ENCODE measurements around the gene HDAC5.

Gene HDAC5

GRCh38 chr17:44086364-44087311 lies 36.8 kb downstream of the HDAC5 start:
- peak; percentile 73 for DNase-seq

DNA sequence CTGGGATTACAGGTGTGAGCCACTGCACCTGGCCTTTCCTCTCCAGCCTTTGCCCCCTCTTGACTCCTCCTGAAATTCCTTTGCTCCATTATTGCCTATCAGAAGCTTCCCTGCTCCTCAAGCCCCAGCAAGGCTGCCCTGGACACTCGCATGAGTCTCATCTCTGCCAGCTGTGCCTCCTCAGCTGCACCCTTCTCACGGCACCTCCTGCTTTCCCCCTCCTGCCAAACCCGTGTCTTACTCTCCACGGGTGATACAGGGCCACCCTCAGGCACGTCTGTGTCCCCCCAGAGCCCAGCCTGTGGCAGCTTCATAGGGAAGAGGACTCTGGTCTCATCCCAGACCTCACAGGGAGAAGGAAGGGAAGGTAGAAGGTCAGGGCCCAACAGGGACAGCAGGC lies 37.5 kb downstream of the HDAC5 start:
- DNase-seq = no peak

- DNase-seq = no peak
Measured at GRCh38 chr17:44084921-44085320, 38.5 kb downstream of the HDAC5 start.

DNA sequence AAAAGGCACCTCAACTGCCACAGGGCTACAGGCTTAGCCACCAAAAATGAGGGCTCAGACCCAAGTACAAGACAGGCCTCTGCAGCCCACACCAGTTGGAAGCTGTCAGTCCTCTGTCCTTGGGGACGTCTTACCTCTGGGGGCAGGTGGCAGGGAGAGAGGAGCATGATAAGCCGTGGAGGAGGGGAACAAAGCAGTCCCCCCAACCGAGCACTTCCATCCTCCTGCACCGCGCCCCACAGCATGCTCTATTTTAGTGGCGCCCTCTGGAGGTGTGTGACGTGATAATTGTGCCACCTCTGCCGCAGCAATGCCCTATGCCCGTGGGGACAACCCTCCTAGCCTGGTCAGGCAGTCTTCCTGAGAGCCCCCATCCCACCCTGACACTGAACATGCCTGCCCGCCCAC lies 39.3 kb downstream of the HDAC5 start:
- DNase-seq = peak; percentile 4

DNA sequence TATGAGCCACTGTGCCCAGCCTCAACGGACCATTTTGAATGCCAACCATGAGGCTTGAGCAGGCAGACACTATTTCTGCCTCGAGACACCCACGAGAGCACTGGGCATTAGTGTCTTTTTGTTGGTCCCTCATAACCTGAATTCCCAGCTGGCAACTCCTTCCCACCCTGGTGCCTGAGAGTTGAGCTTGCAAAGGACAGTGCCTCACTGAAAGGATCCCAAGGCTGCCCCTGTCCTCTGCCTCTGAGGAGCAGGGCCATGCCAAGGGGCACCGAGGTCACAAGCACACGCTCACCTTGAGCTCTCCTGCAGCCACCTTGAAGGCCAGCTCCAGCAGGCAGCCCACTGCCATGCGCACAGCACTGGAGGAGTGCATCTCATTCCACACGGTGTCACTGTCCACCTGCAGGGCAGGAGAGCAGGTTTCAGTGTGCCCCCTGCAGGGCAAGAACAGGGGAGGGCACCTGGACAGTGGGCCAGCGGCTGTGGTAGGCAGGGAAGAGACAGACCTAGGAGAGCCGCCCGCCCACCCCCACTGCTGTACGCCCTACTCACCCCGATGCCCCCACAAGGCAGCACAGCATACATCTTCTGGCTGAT lies 40.1 kb downstream of the HDAC5 start:
- DNase-seq = peak; percentile 13

DNA sequence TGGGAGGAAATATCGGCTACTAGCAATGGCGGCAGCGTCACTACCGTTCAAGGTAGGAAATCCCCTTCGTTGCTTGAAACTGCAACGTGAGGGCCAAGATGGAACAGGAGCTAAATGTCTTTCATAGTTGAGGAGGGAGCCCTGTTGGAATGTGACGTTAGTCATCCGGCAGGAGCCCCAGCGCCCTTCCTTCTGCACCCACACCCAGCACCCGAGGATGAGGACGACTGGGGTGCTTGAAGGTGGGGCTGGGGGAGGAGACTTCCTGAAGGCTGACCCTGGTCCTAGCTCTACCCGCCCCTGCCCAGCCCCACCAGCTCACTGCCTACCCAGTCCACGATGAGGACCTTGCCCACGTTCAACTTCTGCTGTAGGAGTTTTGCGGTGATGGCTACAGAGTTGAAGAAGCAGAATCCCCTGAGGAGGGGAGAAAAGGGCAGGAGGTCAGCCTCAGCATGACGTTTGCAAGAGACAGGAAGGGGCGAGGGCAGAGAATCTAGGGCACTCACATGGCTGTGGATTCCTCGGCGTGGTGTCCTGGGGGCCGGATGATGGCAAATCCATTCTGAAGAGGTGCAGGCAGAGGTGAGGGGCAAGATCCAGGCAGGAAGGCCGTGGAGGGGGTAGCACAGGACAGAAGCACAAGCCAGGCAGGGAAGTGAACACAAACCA lies 41.0 kb downstream of the HDAC5 start:
- DNase-seq = no peak

GRCh38 chr17:44081681-44082080 lies 41.8 kb downstream of the HDAC5 start:
- DNase-seq = no peak

DNA sequence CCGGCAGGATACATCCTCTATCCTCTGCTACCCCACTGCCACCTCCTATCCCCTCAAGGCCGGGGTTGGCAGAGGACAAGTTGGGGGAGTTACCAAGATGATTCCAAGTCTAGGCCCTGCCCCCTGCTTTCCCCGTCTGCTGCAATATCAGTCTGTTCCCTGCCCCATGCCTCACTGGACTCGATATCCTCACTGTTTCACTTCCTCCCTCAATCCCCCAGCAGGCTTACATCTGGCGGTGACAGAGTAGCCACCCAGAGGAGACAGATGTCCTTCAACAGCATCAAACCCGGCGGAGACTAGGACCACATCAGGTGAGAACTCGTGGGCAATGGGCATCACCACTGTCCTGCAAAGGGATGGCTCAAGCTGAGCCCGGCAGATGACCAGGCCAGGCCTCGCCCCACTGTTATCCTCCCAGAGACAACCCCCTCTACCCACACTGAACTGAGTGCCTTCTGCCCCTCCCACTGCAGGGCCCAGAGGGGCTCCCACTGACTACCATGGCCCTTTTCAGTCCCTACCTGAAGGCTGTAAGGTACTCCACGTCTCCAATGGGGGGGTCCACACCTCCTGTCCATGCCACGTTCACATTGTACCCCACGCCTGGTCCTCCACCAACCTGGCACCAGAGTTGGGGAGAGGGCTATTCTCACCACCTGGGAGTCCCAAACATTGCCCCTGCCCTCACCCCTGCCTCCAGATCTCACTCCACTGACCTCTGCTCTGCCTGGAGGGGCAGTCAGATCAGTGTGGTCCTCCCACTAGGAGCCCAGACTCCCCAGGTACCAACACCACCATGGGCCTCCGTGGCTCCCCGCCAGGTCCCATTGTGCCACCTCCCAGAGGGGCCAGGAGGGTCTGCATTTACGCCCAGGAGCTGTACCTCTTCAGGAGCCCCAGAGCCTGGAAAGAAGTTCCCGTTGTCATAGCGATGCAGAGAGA lies 43.3 kb downstream of the HDAC5 start:
- no peak for DNase-seq

DNA sequence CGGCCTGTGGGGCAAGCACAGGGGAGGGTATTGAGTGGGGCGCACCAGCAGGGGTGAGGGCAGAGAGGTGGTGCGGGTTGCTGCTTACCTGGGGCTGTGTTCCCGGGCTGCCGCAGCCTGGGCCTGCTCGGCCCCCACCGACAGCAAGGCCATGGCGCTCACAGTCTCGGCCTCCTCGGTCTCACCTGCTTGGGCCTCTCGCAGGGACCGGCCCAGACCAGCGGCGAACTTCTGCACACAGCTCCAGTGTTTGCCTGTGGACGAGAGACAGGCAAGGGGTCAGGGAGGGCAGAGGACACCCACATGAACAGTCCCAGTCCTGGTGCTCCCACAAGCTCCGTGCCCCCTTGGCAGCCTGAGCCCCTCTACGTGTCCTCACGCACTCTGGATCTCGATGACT lies 45.0 kb downstream of the HDAC5 start:
- no peak for DNase-seq

GRCh38 chr17:44077595-44077909 lies 45.9 kb downstream of the HDAC5 start:
- DNase-seq = no peak

GRCh38 chr17:44076716-44077594 lies 46.5 kb downstream of the HDAC5 start:
- no peak for DNase-seq

GRCh38 chr17:44075598-44076293 lies 47.7 kb downstream of the HDAC5 start:
- no peak for DNase-seq

- DNase-seq = no peak
Measured at GRCh38 chr17:44074911-44075285, 48.5 kb downstream of the HDAC5 start.

- DNase-seq = peak; percentile 29
Measured at GRCh38 chr17:44074231-44074910, 49.1 kb downstream of the HDAC5 start.

- no peak for DNase-seq
Measured at GRCh38 chr17:44071772-44072171, 51.7 kb downstream of the HDAC5 start.

- DNase-seq = no peak
Measured at GRCh38 chr17:44071198-44071520, 52.3 kb downstream of the HDAC5 start.

DNA sequence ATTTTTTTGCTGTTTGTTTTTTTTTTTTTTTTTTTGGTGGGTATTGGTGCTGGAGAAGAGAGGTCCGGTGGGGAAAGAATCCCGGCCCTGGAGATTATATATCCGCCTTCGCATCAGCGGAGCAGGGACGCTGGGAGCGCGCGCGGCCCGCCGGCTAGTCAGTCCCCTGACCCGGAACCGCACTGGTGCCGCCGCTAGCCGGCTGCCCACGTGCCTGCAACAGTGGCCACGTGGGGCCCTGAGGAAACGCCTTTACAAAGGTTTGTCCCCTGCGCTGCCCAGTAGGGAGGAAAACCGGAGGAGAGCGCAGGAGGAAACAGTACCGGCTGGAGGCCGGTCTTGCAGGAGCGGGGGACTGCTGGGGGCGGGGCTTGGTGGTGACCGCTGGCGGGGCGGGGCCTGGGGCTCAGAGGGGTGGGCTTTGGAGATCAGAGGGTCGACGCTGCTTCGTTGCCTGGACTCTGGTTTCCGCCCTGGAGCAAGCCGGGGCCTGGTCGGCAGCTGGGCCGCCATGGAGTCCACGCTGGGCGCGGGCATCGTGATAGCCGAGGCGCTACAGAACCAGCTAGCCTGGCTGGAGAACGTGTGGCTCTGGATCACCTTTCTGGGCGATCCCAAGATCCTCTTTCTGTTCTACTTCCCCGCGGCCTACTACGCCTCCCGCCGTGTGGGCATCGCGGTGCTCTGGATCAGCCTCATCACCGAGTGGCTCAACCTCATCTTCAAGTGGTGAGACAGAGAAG lies 52.8 kb downstream of the HDAC5 start, which contains the start of gene G6PC3:
Gene G6PC3 (plus strand): TSS at position 281 of the 743 bp plus-strand sequence. CDS start 231 bp downstream, at position 512.
- DNase-seq = peak; percentile 95

- no peak for DNase-seq
Measured at GRCh38 chr17:44069974-44070454, 53.4 kb downstream of the HDAC5 start.

GRCh38 chr17:44067545-44067940 lies 55.9 kb downstream of the HDAC5 start:
- no peak for DNase-seq

Data from NCI-H345 (cell line).